ENCODE results near the gene CDK6.

The CDK6 gene

GRCh38 chr7:92856436-92856835 lies 20.1 kb upstream of the CDK6 start:
- ATAC-seq (ENCODE audit: low read depth), result no peak
- H3K4me1 ChIP-seq (ENCODE audit: insufficient read depth, poor library complexity, severe bottlenecking), result no peaks in the 10 kb centered on the region

GRCh38 chr7:92854501-92855238 lies 18.3 kb upstream of the CDK6 start:
- Histone ChIP-seq H3K4me1 (ENCODE audit: insufficient read depth, poor library complexity, severe bottlenecking) (no peaks in the 10 kb centered on the region), H3K9me3 (ENCODE audit: severe bottlenecking) (no peaks in the 10 kb centered on the region)

More at GRCh38 chr7:92856436-92856835, 20.1 kb upstream of the CDK6 start:
- no peak for DNase-seq (ENCODE audit: low spot score)
- Histone ChIP-seq H3K27me3 (ENCODE audit: insufficient read depth, poor library complexity, severe bottlenecking) (no peaks in the 10 kb centered on the region), H3K27ac (ENCODE audit: poor library complexity, severe bottlenecking) (no peak overlapping the region), H3K36me3 (ENCODE audit: low read depth) (no peaks in the 10 kb centered on the region), H3K9me3 (ENCODE audit: severe bottlenecking) (no peaks in the 10 kb centered on the region), H3K4me3 (ENCODE audit: severe bottlenecking) (no peak overlapping the region)
- no peak for TF ChIP-seq CTCF (IDR thresholded peaks at IDR 0.05; ENCODE audit: poor library complexity, severe bottlenecking)

GRCh38 chr7:92851732-92852131 lies 15.4 kb upstream of the CDK6 start:
- Histone ChIP-seq H3K9me3 (ENCODE audit: severe bottlenecking) (no peaks in the 10 kb centered on the region), H3K27me3 (ENCODE audit: insufficient read depth, poor library complexity, severe bottlenecking) (no peaks in the 10 kb centered on the region), H3K4me3 (ENCODE audit: severe bottlenecking) (no peak overlapping the region), H3K4me1 (ENCODE audit: insufficient read depth, poor library complexity, severe bottlenecking) (no peaks in the 10 kb centered on the region), H3K36me3 (ENCODE audit: low read depth) (no peaks in the 10 kb centered on the region), H3K27ac (ENCODE audit: poor library complexity, severe bottlenecking) (no peak overlapping the region)
- no peak for TF ChIP-seq CTCF (IDR thresholded peaks at IDR 0.05; ENCODE audit: poor library complexity, severe bottlenecking)
- DNase-seq (ENCODE audit: low spot score) (no peak), ATAC-seq (ENCODE audit: low read depth) (no peak)

More at GRCh38 chr7:92854501-92855238, 18.3 kb upstream of the CDK6 start:
- Histone ChIP-seq H3K36me3 (ENCODE audit: low read depth) (no peaks in the 10 kb centered on the region), H3K27me3 (ENCODE audit: insufficient read depth, poor library complexity, severe bottlenecking) (no peaks in the 10 kb centered on the region), H3K4me3 (ENCODE audit: severe bottlenecking) (no peak overlapping the region), H3K27ac (ENCODE audit: poor library complexity, severe bottlenecking) (no peak overlapping the region)
- DNase-seq (ENCODE audit: low spot score), result no peak
- TF ChIP-seq CTCF (IDR thresholded peaks at IDR 0.05; ENCODE audit: poor library complexity, severe bottlenecking), result no peak
- ATAC-seq (ENCODE audit: low read depth), result no peak

- TF ChIP-seq CTCF (IDR thresholded peaks at IDR 0.05; ENCODE audit: poor library complexity, severe bottlenecking), result no peak
- Histone ChIP-seq H3K9me3 (ENCODE audit: severe bottlenecking) (no peaks in the 10 kb centered on the region), H3K27me3 (ENCODE audit: insufficient read depth, poor library complexity, severe bottlenecking) (no peaks in the 10 kb centered on the region), H3K4me3 (ENCODE audit: severe bottlenecking) (no peak overlapping the region), H3K27ac (ENCODE audit: poor library complexity, severe bottlenecking) (no peak overlapping the region), H3K36me3 (ENCODE audit: low read depth) (no peaks in the 10 kb centered on the region), H3K4me1 (ENCODE audit: insufficient read depth, poor library complexity, severe bottlenecking) (no peaks in the 10 kb centered on the region)
- no peak for DNase-seq (ENCODE audit: low spot score)
- no peak for ATAC-seq (ENCODE audit: low read depth)
Measured at GRCh38 chr7:92850516-92850915, 14.1 kb upstream of the CDK6 start.

- Histone ChIP-seq H3K4me3 (ENCODE audit: severe bottlenecking) (no peak overlapping the region), H3K27me3 (ENCODE audit: insufficient read depth, poor library complexity, severe bottlenecking) (no peaks in the 10 kb centered on the region), H3K36me3 (ENCODE audit: low read depth) (no peaks in the 10 kb centered on the region), H3K9me3 (ENCODE audit: severe bottlenecking) (no peaks in the 10 kb centered on the region), H3K27ac (ENCODE audit: poor library complexity, severe bottlenecking) (no peak overlapping the region), H3K4me1 (ENCODE audit: insufficient read depth, poor library complexity, severe bottlenecking) (no peaks in the 10 kb centered on the region)
- no peak for ATAC-seq (ENCODE audit: low read depth)
- no peak for TF ChIP-seq CTCF (IDR thresholded peaks at IDR 0.05; ENCODE audit: poor library complexity, severe bottlenecking)
- DNase-seq (ENCODE audit: low spot score), result no peak
Measured at GRCh38 chr7:92849322-92849721, 12.9 kb upstream of the CDK6 start.
